SK-N-SH (cell line): ENCODE measurements around the gene SEMA3G. TPM values are rescaled to one million over a fixed set of nuclear protein-coding genes. Genes with fewer than 3 reads are reported as not detected.

Experiments used
- CTCF ChIA-PET: fragments of 300-600, 350-600 bp; formaldehyde crosslinking; extraction: SDS; loops from one replicate; lab custom pipeline; 2021; lab: Yijun Ruan, JAX
- POLR2A ChIA-PET: fragments of 350-600 bp; sonication (Branson Sonifier 250); formaldehyde crosslinking; extraction: SDS; loops from one replicate; lab custom pipeline; 2020; ENCODE audit warnings: antibody characterized with exemption, inconsistent platforms; lab: Yijun Ruan, JAX
- DNase-seq: peaks from one replicate; pipeline ENCODE4 v3.0.0; 2012
- H2AFZ ChIP-seq: fragments of 200-600 bp; sonication (generic); 2 replicates; pipeline ENCODE4 v1.8.1; 2016; ENCODE audit warnings: antibody characterized with exemption, mild to moderate bottlenecking, low read depth
- H3F3A ChIP-seq: fragments of 200-600 bp; sonication (generic); replicated peaks from 2 replicates; pipeline ENCODE3; 2016; ENCODE audit warnings: antibody characterized with exemption, mild to moderate bottlenecking; ENCODE audit not compliant: insufficient read depth
- H3K27ac ChIP-seq, 2 experiments: fragments of 200-500 bp in 1 of 2; fragments of 200-600 bp in 1 of 2; sonication (Bioruptor generic) in 1 of 2; sonication (generic), shearing (Covaris generic) in 1 of 2; 2 replicates each; pipeline versions ENCODE4 v1.5.1 to v1.6.1; 2014 to 2016; ENCODE audit warnings: low read depth in 2 of 2, inconsistent platforms in 1 of 2, low read length in 1 of 2, mild to moderate bottlenecking in 1 of 2, mixed read lengths in 1 of 2
- H3K27me3 ChIP-seq: fragments of 200-600 bp; sonication (generic), shearing (Covaris generic); 2 replicates; pipeline ENCODE4 v1.6.1; 2016; ENCODE audit warnings: mixed run types; ENCODE audit not compliant: insufficient read depth
- H3K36me3 ChIP-seq, 2 experiments: fragments of 200-500 bp in 1 of 2; fragments of 200-600 bp in 1 of 2; sonication (Bioruptor generic) in 1 of 2; sonication (generic) in 1 of 2; replicated peaks in 1 of 2; 2 replicates each; pipeline versions ENCODE3 to v1.5.1; 2014 to 2016; ENCODE audit warnings: low read length in 1 of 2, mild to moderate bottlenecking in 1 of 2; ENCODE audit not compliant: insufficient read depth in 2 of 2, control insufficient read depth in 1 of 2
- H3K4me1 ChIP-seq, 2 experiments: fragments of 200-500 bp in 1 of 2; fragments of 200-600 bp in 1 of 2; sonication (Bioruptor generic) in 1 of 2; sonication (generic), shearing (Covaris generic) in 1 of 2; 2 replicates each; pipeline versions ENCODE4 v1.5.1 to v1.6.1; 2014 to 2016; ENCODE audit warnings: low read depth in 1 of 2, low read length in 1 of 2, mixed run types in 1 of 2; ENCODE audit not compliant: insufficient read depth in 2 of 2, control insufficient read depth in 1 of 2
- H3K4me2 ChIP-seq: fragments of 200-600 bp; sonication (generic), shearing (Covaris generic); 2 replicates; pipeline ENCODE4 v1.6.1; 2017; ENCODE audit warnings: mixed run types
- H3K4me3 ChIP-seq, 2 experiments: fragments of 200-500 bp in 1 of 2; fragments of 200-600 bp in 1 of 2; sonication (Bioruptor generic) in 1 of 2; sonication (generic), shearing (Covaris generic) in 1 of 2; 2 replicates each; pipeline versions ENCODE4 v1.5.1 to v1.8.1; 2014 to 2016; ENCODE audit warnings: low read depth in 2 of 2, inconsistent platforms in 1 of 2, low read length in 1 of 2, mild to moderate bottlenecking in 1 of 2, mixed read lengths in 1 of 2, moderate library complexity in 1 of 2
- H3K79me2 ChIP-seq: fragments of 200-600 bp; sonication (generic); 2 replicates; pipeline ENCODE4 v1.8.1; 2017; ENCODE audit warnings: mild to moderate bottlenecking; ENCODE audit not compliant: insufficient read depth
- H3K9ac ChIP-seq: fragments of 200-600 bp; sonication (generic); 2 replicates; pipeline ENCODE4 v1.6.1; 2017; ENCODE audit warnings: mixed run types
- H3K9me2 ChIP-seq: fragments of 200-600 bp; sonication (generic); 2 replicates; pipeline ENCODE4 v1.6.1; 2017; ENCODE audit warnings: mixed run types
- H3K9me3 ChIP-seq: fragments of 200-600 bp; sonication (generic); 2 replicates; pipeline ENCODE4 v1.6.1; 2017; ENCODE audit warnings: mixed run types, mild to moderate bottlenecking, moderate library complexity
- H4K20me1 ChIP-seq: fragments of 200-600 bp; sonication (generic); 2 replicates; pipeline ENCODE4 v1.6.1; 2017; ENCODE audit warnings: mild to moderate bottlenecking, mixed run types; ENCODE audit not compliant: insufficient read depth
- CHD2 ChIP-seq: fragments of 150-350 bp; IDR thresholded peaks from 2 replicates; pipeline ENCODE4 v1.6.1; 2018; ENCODE audit warnings: low read length; ENCODE audit not compliant: partially characterized antibody
- EP300 ChIP-seq, 2 experiments: IDR thresholded peaks; 2 replicates each; pipeline versions ENCODE4 v1.4.0 to v1.6.1; 2012; ENCODE audit warnings: borderline replicate concordance in 1 of 2, low read depth in 1 of 2, low read length in 1 of 2
- EZH2phosphoT487 ChIP-seq: fragments of 200-600 bp; sonication (generic); IDR thresholded peaks from 2 replicates; pipeline ENCODE4 v1.6.1; 2017; ENCODE audit warnings: low read depth, mixed run types, mild to moderate bottlenecking, antibody characterized with exemption, moderate library complexity, borderline replicate concordance
- FOXJ3 ChIP-seq: sonication (generic); formaldehyde crosslinking; IDR thresholded peaks from 2 replicates; pipeline ENCODE4 v1.5.1; 2020; ENCODE audit warnings: mild to moderate bottlenecking, missing genetic modification reagents
- FOXM1 ChIP-seq: IDR thresholded peaks from 2 replicates; pipeline ENCODE4 v1.4.0; 2012; ENCODE audit warnings: low read depth, mild to moderate bottlenecking
- GABPA ChIP-seq: IDR thresholded peaks from 2 replicates; pipeline ENCODE4 v1.4.0; 2012; ENCODE audit warnings: low read depth, mild to moderate bottlenecking
- GATA2 ChIP-seq: sonication (generic); formaldehyde crosslinking; IDR thresholded peaks from 2 replicates; pipeline ENCODE4 v1.5.0; 2020; ENCODE audit warnings: mild to moderate bottlenecking, missing genetic modification reagents
- JUND ChIP-seq: IDR thresholded peaks from 2 replicates; pipeline ENCODE4 v1.4.0; 2012
- MEF2A ChIP-seq: IDR thresholded peaks from 2 replicates; pipeline ENCODE4 v1.4.0; 2012; ENCODE audit warnings: low read depth, borderline replicate concordance
- MXI1 ChIP-seq: IDR thresholded peaks from 2 replicates; pipeline ENCODE4 v1.6.1; 2012; ENCODE audit warnings: mild to moderate bottlenecking, low read depth, low read length, improper control_type of control experiment
- NRF1 ChIP-seq: IDR thresholded peaks from 2 replicates; pipeline ENCODE4 v1.6.1; 2012; ENCODE audit warnings: low read depth, mild to moderate bottlenecking, low read length
- RAD21 ChIP-seq: IDR thresholded peaks from 2 replicates; pipeline ENCODE4 v1.6.1; 2012; ENCODE audit warnings: mild to moderate bottlenecking, low read length
- RCOR1 ChIP-seq: fragments of 150-350 bp; IDR thresholded peaks from 2 replicates; pipeline ENCODE4 v1.6.1; 2017; ENCODE audit warnings: antibody characterized with exemption, low read length
- RFX5 ChIP-seq: IDR thresholded peaks from 2 replicates; pipeline ENCODE4 v1.6.1; 2012; ENCODE audit warnings: mild to moderate bottlenecking, improper control_type of control experiment, low read length
- TCF12 ChIP-seq: IDR thresholded peaks from 2 replicates; pipeline ENCODE4 v1.4.0; 2012
- USF1 ChIP-seq: IDR thresholded peaks from 2 replicates; pipeline ENCODE4 v1.4.0; 2012; ENCODE audit warnings: low read depth, borderline replicate concordance
- ZBTB33 ChIP-seq: IDR thresholded peaks from 2 replicates; pipeline ENCODE4 v1.4.0; 2012; ENCODE audit warnings: low read depth, borderline replicate concordance
- WGBS: methylation state at CpG from one replicate; pipeline ENCODE4 v1.1.6; 2017; ENCODE audit warnings: low lambda C conversion rate; 5-methylcytosine and 5-hydroxymethylcytosine counted together
- polyA plus RNA-seq, 3 experiments: library from polyadenylated mRNA; depleted of rRNA; stranded (reverse); fragments of >200 nt; gene quantifications; 2 replicates each; pipeline ENCODE4 v1.2.3, GENCODE V29; 2012
- TF ChIP-seq, protein P1 (sequence below): fragments of 200-600 bp; sonication (generic); IDR thresholded peaks from 2 replicates; pipeline ENCODE4 v1.6.1; 2017; ENCODE audit warnings: antibody characterized with exemption, mild to moderate bottlenecking, moderate library complexity

Gene SEMA3G
- polyA plus RNA-seq, 1 of the 3 experiments (the other 2 are of a cell fraction) = 0.13 TPM

- CTCF ChIA-PET = interaction anchor here (0.7 to 1.5 kb wide), 7 partner anchors 9 to 57 kb away, joined by 3 to 6 read pairs (median 4); partner anchors contain the start of genes STAB1 and UQCC5
- TF ChIP-seq RCOR1 = peak; percentile 91
- no peak for TF ChIP-seq JUND
- TF ChIP-seq MEF2A = no peak
- TF ChIP-seq TCF12 = no peak
- TF ChIP-seq NRF1 = no peak
- peak in 1 of 2 experiments; percentile 83; a peak in 1 of 4 replicates for TF ChIP-seq EP300 (IDR thresholded peaks at IDR 0.05; ENCODE audit: borderline replicate concordance in 1 of 2, low read depth in 1 of 2, low read length in 1 of 2)
- no peak for TF ChIP-seq FOXM1
- no peak for TF ChIP-seq RFX5
- TF ChIP-seq GABPA = no peak
- peak; percentile 72; the same call in 1 of the 2 replicates for TF ChIP-seq MXI1
- TF ChIP-seq EZH2phosphoT487 = no peak
- TF ChIP-seq ZBTB33 = no peak
- TF ChIP-seq, protein P1, sequence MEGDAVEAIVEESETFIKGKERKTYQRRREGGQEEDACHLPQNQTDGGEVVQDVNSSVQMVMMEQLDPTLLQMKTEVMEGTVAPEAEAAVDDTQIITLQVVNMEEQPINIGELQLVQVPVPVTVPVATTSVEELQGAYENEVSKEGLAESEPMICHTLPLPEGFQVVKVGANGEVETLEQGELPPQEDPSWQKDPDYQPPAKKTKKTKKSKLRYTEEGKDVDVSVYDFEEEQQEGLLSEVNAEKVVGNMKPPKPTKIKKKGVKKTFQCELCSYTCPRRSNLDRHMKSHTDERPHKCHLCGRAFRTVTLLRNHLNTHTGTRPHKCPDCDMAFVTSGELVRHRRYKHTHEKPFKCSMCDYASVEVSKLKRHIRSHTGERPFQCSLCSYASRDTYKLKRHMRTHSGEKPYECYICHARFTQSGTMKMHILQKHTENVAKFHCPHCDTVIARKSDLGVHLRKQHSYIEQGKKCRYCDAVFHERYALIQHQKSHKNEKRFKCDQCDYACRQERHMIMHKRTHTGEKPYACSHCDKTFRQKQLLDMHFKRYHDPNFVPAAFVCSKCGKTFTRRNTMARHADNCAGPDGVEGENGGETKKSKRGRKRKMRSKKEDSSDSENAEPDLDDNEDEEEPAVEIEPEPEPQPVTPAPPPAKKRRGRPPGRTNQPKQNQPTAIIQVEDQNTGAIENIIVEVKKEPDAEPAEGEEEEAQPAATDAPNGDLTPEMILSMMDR = no peak
- TF ChIP-seq RAD21 = peak; percentile 23; the same call in 1 of the 2 replicates
- peak; percentile 72 for TF ChIP-seq CHD2
- TF ChIP-seq USF1 = no peak
- TF ChIP-seq GATA2 (CRISPR knock-in tag) = peak; percentile 100
- TF ChIP-seq FOXJ3 (CRISPR knock-in tag) = peak; percentile 87
- WGBS = 100% methylated on average over 7 of the region's 7 CpGs
Measured at GRCh38 chr3:52479037-52479876, 34.4 kb upstream of the SEMA3G start.

More at GRCh38 chr3:52479037-52479876, 34.4 kb upstream of the SEMA3G start:
- H3K9ac ChIP-seq = no peak overlapping the region
- no peaks in the 10 kb centered on the region for H3K79me2 ChIP-seq
- H3F3A ChIP-seq = no peaks in the 10 kb centered on the region
- H3K4me3 ChIP-seq = no peak overlapping the region
- peaks cover 0 to 40% of the 10 kb centered on the region in 2 experiments; a peak in 1 of 4 replicates for H3K4me1 ChIP-seq
- H3K9me3 ChIP-seq = no peaks in the 10 kb centered on the region
- H4K20me1 ChIP-seq = no peaks in the 10 kb centered on the region
- H3K36me3 ChIP-seq = peaks cover 36 to 69% of the 10 kb centered on the region in 2 experiments
- no peak overlapping the region for H3K4me2 ChIP-seq
- H3K27ac ChIP-seq = peak overlapping the region in 1 of 2 experiments; percentile 74; a peak in 2 of 4 replicates
- DNase-seq = peak; percentile 79
- H3K27me3 ChIP-seq = no peaks in the 10 kb centered on the region
- POLR2A ChIA-PET = interaction anchor here (0.9 to 1.7 kb wide), 2 partner anchors 10 to 77 kb away, joined by 3 to 8 read pairs; no protein-coding TSS in a partner anchor
- H2AFZ ChIP-seq = no peak overlapping the region
- H3K9me2 ChIP-seq = no peaks in the 10 kb centered on the region
